IPS-11a (cell line): ENCODE measurements around the gene DNAJB12.

ENCODE experiments used
- H3K4me3 ChIP-seq: one replicate; pipeline ENCODE4 v1.5.1; 2013; ENCODE audit warnings: low read depth, low read length, control low read depth

The DNAJB12 gene

DNA sequence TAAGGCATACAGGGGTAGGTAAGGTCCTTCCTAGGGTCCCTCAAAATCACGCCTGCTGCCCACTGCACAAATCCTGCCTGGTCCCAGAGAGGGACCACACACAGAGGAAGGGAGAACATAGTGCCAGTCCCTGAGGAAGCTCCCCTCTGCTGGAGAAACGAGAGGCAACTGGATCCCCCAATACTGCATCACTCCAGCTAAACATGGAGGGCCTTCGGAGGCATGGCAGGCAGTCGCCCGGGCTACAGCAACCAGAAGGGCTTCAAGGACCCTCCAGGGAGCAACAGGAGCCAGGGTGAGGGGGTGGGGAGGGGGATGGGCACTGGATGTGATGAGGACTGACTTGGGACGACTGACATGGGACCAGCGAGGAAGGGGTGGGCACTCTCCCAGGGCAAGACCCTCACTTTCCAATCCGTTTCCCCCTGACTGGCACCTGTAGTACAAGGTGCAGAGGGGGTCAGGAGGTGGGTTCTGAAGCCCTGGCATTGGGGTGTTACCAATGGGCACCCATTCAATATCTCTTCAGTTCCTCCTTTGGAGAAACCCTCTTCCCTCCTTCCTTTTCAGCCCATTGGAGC lies 59.3 kb downstream of the DNAJB12 start:
- no peak overlapping the region for H3K4me3 ChIP-seq

DNA sequence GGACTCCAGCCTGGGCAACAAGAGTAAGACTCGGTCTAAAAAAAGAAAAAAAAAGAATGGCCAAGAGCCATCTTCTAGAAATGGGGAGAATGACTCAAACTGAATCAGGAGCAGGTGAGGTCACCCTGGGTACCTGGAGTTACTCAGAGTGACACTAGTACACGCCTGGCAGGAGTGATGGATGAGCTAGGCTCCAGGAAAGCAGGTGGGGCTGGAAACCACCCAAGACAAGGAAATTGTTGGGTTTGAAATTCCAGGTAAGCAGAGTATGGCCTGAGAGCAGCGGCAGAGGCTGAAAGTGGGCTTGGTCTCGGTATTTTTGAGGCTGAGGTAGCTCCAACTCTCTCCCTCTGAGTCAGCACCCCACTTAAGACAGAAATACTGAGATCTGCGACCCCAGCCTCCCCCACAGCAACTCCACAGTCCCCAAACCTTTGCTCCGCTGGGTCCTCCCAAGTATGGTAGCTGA lies 62.5 kb downstream of the DNAJB12 start:
- no peak overlapping the region for H3K4me3 ChIP-seq

DNA sequence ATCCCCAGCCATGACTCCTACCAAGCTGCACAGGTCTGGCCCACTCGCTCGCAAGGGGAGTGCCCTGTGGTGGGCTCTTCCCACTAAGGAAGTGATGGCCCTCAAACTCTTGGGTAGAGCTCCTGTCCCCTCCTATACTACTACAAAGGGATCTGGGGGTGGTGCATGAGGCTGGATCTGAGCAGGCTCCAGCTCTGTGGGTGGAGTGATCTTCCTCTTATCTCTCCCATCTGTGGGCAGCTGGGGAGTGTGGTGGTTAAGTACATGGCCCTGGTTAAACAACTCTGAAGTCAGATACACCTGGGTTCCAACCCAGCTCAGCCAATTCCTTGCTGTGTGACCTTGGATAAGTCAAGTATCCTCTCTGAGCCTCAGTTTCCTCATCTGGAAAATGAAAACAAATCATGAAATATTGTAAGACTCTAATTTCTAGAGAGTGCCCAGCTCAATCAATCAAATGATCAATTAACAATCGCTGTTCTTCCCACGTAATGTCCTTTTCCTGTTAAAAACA lies 63.6 kb downstream of the DNAJB12 start:
- H3K4me3 ChIP-seq: no peak overlapping the region

DNA sequence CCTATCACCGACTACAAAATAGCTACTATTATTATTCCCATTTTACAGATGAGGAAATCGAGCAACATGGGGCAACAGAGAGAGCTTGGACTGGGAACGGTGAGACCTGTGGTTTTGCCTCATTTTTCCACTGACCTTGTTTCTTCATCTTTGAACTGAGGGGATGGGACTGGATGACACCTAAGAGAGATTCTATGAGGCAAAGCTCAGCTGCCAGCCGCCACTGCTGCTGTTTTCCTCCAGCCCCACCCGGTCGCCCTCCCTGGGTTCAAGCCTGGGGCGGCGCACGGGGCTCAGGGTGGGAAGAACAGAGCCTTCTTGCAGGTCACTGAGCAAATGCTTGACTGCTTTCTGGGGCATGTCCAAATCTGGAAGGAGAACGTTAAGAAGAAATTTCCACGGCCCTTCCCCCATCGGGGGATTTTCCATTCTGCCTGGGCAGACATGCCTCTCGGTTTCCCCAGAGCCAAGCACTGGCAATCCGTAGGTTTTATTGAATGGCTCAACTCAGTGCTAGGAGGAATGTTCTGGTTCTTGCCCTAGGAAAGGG lies 68.7 kb downstream of the DNAJB12 start:
- H3K4me3 ChIP-seq: no peak overlapping the region

DNA sequence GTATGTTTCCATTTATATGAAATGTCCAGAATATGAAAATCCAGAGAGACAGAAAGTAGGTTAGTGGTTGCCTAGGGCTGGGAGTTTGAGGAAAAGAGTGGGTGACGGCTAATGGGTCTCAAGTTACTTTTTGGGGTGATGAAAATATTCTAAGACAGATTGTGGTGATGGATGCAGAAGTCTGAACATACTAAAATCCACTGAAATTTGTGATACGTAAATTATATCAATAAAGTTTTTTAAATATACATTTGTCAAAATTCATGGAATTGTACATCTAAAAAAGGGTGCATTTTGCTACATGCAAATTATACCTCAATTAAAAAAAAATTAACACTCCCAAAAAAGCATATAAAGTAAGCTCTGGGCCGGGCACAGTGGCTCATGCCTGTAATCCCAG lies 71.6 kb downstream of the DNAJB12 start:
- H3K4me3 ChIP-seq: no peak overlapping the region
